NT2/D1 (cell line): ENCODE results near the gene WBP1.

Source experiments
- SUZ12 ChIP-seq: IDR thresholded peaks from 2 replicates; pipeline ENCODE4 v1.6.1; 2011; ENCODE audit not compliant: insufficient read length, insufficient read depth; ENCODE audit errors: extremely low read depth
- ZNF274 ChIP-seq: IDR thresholded peaks from 2 replicates; pipeline ENCODE4 v1.6.1; 2011; ENCODE audit warnings: mild to moderate bottlenecking, low read depth, low read length

- TF ChIP-seq ZNF274, result no peak
- TF ChIP-seq SUZ12, result no peak
Measured at GRCh38 chr2:74436848-74437695, 21.2 kb upstream of the WBP1 start.
